ENCODE data around the gene HACD3.
"Not testable (repeated sequence)": the region's sequence is repeated elsewhere in the genome, so short reads cannot be mapped to it uniquely, and the experiment has no call there.

HACD3 gene

GRCh38 chr15:65603559-65603958 lies 73.3 kb downstream of the HACD3 start:
- ATAC-seq: no peak

DNA sequence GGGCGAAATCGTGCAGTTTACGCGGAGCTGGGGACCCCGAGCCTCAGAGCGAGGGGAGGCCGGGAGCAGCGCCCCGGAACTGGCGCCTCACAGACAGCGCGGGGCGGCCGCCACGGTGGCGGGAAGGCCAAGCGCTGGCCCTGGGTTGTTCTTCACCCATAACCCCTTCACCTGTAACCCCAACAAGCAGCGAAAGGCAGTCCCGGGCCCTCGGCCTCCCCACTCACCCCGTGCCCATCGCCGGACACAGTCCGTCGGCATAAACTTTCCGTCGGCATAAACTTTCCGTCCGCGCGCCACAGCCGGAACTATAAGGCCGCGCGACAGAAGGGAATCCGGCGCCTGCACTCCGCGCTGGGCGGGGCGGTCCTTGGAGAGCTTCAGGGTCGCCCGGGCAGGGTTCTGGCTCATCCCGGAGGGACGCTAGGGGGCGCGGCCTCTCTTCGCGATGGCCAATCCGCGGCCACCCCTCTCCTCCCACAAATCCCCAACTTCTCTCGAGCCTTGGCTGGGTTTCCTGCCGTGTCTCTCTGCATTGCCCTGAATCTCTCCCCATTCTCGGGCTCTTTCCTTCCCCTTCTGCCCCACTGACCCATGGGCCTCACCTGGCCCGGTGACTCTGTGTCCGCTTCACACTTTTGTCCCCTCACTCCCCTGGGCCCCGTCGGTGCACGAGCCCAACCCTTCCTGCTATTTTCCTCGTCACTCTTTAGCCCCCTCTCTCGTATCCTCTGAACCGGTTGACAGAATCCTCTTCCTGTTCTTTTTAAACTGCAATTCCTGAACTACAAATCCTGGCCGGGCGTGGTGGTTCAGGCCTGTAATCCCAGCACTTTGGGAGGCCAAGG lies 80.8 kb downstream of the HACD3 start, which contains the start of gene INTS14:
Gene INTS14, minus strand, starts transcription at position 261 of the 848 bp plus-strand sequence. CDS start 3,751 bp downstream, outside the sequence.
- ATAC-seq: peak; percentile 98

DNA sequence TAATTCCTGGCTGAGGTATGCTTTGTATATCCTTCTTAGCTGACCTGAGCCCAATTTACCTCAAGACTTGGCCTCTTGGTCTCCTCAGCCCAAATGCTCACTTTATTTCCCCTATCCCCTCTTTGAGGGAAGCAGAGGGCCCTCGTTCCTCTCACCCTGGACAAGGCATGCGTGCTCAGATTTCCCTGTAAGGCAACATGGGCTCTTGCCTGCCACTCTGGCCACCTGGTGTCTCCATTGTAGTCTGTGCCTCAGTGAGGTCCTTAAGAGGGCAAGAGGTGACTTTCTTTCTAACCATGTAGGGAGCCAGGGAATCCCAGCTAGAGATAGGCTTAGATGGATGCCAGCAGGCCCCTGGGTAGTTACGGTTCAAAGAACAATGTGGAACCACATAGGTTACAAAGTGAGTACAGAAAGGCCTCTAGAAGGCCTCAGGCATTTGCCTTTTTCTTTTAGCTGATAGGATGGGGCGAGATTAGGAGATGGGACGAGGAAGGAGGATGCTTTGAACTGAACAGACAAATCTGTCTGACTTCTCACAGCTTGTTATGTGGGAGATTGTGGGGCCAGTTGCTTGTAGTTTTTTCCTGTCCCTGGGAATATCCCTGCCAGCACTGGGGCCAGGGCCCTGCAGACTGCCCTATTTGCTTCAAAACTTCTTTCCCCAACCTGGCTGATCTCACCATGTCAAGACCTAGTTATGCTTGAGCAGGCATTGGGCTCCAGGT lies 81.8 kb downstream of the HACD3 start:
- no peak for ATAC-seq

DNA sequence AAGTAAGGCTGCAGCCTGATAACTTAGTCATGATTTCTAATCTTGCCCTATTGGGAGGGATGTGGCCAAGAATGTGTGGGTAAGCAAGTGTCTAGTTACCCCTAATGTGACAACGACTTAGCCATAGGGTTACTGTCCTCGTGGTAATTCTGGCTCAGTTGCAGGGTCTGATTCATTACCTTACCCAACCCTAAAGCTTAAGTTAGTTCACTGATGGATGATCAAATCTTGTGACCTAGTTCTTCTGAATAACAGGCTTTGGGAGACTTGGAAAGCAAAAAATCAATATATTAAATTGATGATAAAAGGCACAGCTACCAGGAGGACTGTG lies 82.3 kb downstream of the HACD3 start:
- ATAC-seq: no peak

GRCh38 chr15:65612949-65613744 lies 82.9 kb downstream of the HACD3 start:
- no peak for ATAC-seq

DNA sequence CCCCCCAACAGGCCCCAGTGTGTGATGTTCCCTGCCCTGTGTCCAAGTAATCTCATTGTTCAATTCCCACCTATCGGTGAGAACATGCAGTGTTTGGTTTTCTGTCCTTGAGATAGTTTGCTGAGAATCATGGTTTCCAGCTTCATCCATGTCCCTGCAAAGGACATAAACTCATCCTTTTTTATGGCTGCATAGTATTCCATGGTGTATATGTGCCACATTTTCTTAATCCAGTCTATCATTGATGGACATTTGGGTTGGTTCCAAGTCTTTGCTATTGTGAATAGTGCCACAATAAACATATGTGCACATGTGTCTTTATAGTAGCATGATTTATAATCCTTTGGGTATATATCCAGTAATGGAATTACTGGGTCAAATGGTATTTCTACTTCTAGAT lies 85.6 kb downstream of the HACD3 start:
- not testable (repeated sequence) for ATAC-seq

DNA sequence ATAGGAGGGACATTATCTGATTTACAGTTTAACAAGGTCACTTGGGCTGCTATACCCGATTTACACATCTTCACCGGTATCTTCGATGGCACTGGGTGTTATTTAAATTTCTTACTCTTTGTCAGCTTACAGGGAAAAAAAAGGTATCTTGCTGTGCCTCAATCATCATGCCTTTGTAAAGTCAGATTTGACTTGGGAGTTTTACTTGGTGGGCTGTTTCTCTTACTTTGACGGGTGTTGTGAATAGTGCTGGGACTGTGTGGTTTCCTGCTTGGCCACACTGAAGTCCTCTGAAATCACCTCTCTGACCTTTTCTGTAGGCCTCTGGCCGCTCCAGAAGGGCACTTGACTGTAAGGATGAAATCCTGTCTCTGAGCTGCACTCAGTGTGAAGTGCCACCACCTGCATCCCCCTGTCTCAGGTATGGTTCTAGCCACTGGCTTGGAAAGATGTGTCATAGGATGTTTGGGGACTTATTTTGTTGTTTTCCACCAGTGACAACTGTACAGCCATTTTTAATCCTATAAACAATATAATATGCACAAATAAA lies 88.4 kb downstream of the HACD3 start:
- no peak for ATAC-seq

GRCh38 chr15:65619626-65620290 lies 89.5 kb downstream of the HACD3 start:
- no peak for ATAC-seq

GRCh38 chr15:65620833-65621232 lies 90.6 kb downstream of the HACD3 start:
- no peak for ATAC-seq

DNA sequence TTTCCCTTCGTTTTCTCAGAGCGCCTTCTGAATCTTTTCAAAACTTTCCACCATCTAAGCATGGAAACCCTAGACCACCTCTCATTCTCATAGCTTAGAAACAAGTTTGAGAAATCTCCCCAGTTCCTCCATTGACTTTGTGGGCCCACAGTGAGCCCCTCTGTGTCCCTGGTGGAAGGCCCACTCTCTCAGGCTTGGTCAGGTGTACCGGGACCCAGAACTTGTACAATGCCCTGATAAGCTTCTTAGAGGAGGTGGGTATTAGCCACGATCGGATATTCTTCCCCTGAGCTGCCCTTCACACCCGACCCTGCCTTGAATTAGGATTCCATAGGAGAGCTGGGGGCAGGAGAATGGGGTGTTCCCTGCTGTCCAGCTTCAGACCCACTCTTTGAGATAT lies 91.4 kb downstream of the HACD3 start, which contains the start of gene SLC24A1:
Gene SLC24A1, plus strand, starts transcription at position 301 of the 400 bp plus-strand sequence. CDS start 2,143 bp downstream, outside the sequence.
- ATAC-seq: no peak

- ATAC-seq: no peak
Measured at GRCh38 chr15:65623103-65623502, 92.8 kb downstream of the HACD3 start.

DNA sequence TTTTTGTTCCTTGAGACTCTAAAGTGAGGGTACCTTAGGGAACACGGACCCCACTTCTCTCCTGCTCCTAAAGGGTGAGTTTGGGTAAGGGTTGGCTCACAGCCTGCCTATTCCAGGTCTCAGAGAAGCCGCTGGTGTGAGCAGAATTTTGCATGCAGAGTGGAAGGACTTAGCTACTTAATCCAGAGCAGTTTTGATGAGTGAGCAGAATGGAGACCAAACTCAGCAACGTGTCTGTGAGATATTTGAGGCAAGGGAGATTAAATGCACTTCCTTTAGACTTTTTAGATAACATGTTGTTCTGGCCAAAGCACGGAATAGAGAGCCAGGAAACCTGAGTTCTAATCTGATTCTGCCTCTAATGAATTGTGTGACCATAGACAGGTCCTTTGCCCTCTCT lies 96.6 kb downstream of the HACD3 start:
- no peak for ATAC-seq
